Fibroblast of skin of back (primary cell): Measurements from ENCODE around the gene HTATIP2.
"Not testable (repeated sequence)": the region's sequence is repeated elsewhere in the genome, so short reads cannot be mapped to it uniquely, and the experiment has no call there.

ENCODE experiments used
- DNase-seq: peaks from one replicate; pipeline ENCODE4 v3.0.0-alpha.2; 2013

HTATIP2 gene

DNA sequence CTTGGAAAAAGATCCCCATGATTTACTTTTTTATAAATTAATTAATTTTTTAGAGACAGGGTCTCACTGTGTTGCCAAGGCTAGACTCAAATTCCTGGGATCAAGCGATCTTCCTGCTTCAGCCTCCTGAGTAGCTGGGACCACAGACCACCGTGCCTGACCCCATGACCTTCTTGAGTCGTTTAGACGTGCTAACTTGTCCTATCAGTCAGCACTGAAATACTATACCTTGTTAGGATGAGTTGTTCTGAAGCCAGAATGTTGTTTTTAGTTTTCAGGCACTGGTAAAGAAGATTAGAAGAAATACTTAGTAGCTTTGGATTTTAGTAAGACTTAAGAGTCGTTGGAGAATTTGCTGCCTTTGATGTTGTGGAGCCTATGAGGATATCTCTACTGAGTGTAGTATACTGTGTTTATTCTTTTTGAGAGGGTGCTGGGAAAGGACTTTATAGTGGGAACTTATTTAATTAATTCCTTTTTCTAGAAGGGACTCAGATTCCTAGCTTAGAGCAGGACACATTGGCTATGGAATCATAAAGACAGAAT lies 8.6 kb downstream of the HTATIP2 start:
- DNase-seq = no peak

DNA sequence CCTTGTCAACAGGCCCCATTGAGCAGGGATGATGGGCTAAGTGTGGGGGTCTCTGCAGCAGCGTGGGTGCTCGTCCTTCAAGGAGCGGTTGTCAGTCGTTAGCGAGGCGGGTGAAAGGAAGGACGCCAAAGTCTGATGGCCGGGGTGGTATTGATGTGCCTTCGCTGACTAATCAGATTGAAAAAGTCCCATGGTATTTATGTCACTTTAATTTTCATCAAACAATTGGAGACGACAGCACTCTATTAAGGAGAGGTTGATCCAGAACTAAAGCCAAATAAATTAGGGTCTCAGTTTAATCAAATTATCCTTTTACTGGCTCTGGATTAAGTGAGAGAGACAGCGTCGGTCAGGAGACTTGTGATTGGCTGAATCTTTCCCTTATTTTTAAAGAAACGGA lies 9.6 kb downstream of the HTATIP2 start:
- no peak for DNase-seq

GRCh38 chr11:20373568-20374209 lies 10.2 kb downstream of the HTATIP2 start:
- no peak for DNase-seq

GRCh38 chr11:20374741-20375300 lies 11.3 kb downstream of the HTATIP2 start:
- peak; percentile 43 for DNase-seq

- DNase-seq = no peak
Observed at GRCh38 chr11:20376162-20376730, 12.7 kb downstream of the HTATIP2 start.

DNA sequence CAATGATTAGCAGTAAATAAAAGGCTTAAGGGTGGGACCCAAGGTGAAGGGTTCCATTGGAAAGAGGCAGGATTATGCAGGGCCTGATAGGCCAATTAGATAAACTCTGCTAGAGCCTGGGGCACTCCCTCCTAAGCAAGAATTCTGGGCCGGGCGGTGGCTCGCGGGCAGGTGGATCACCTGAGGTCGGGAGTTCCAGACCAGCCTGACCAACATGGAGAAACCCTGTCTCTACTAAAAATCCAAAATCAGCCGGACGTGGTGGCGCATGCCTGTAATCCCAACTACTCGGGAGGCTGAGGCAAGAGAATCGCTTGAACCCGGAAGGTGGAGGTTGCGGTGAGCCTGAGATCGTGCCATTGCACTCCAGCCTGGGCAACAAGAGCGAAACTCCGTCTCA lies 22.5 kb downstream of the HTATIP2 start:
- DNase-seq = not testable (repeated sequence)

GRCh38 chr11:20387261-20388095 lies 24.0 kb downstream of the HTATIP2 start, which contains the start of gene PRMT3:
PRMT3 (plus strand) TSS chr11:20387716; CDS start chr11:20387747, 31 bp downstream.
- peak; percentile 93 for DNase-seq

DNA sequence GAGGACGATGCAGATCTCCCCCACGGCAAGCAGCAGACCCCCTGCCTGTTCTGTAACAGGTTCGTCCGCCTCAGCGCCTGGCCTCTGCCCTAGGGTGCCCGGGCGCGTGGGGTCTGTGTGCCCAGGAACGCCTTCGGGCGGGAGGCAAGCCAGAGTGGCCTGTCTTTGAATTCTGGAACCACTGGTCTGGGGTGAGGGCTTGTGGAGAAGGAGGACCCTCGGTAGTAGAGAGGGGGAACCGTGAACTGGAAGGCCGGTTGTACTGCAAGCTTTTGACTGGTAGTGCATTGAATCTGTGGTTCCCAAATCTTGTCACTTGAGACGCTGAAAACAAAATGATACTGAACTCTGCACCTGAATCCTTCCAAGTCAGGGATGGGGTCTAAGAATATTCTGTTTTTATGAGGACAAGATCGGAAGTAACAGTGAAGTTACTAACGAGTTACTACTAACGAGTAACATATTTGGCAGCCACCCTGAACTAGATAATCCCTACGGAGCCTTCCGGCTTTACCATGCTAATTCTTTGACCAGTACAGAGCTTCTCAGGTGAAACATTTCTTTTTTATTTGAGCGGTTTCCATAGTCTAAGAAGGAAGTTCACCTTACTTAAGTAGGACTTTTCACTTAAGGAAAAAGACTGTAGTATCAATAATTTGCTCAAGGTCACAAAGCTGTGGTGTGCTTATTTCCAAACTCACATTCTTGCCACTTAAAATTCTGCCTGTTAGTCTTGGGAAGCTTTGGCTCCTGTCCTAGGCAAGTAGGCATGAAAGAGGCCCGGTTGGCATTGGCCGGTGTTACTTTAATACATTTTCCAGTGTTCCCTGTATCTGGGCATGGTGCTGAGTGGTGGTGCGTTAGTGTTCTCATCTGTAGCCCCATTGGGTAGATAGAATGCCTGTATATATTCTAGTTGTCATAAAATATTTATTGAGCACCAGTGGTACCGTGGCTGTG lies 24.9 kb downstream of the HTATIP2 start:
- DNase-seq = no peak

DNA sequence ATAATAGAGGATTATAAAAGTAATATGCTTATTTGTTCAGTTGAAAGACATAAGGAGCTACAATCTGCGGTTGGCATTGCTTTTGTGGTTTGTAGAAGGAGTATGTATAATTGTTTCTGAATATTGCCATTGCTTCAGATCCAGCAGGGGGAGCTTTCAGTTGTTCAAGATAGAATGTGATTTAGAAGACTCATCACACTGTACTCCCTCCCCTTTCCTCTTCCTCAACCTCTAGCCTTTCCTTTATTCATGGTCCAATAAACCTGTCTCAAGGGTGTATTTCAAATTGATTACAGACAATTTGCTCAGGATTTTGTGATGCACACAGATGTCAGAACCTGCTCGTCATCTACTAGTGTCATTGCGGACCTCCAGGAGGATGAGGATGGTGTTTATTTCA lies 33.8 kb downstream of the HTATIP2 start:
- peak; percentile 52 for DNase-seq

DNA sequence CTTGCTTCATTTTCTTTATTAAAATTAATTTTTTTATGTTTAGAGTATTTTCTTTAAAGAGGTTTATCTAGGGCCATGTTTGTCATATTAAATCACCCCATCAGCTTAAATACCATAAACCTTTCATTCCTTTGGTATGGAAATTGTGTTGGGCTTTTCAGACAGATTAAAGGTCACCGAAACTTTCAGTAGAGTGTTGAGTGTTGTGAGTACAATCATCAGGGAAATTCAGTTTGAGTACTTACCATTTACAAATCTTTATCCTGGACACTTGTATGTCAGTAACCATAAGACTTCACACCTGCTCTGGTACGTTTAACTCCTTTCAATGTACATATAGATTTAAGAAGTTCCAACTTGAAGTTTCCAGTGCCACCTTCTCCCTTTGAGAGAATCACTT lies 36.0 kb downstream of the HTATIP2 start:
- DNase-seq = no peak

- no peak for DNase-seq
Observed at GRCh38 chr11:20403059-20403458, 39.5 kb downstream of the HTATIP2 start.

DNA sequence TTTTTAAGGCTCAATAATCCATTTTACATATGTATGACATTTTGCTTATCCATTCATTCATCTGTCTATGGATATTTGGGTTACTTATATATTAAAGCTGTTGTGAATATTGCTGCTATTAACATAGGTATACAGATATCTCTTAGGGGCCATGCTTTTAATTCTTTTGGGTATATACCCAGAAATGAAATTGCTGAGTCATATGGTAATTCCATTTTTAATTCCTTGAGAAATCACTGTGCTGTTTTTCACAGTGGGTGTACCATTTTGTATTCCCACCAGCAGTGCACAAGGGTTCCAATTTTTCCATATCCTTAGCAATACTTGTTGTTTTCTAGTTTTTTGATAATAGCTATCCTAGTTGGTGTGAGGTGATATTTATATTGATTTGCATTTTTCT lies 43.0 kb downstream of the HTATIP2 start:
- DNase-seq = no peak

DNA sequence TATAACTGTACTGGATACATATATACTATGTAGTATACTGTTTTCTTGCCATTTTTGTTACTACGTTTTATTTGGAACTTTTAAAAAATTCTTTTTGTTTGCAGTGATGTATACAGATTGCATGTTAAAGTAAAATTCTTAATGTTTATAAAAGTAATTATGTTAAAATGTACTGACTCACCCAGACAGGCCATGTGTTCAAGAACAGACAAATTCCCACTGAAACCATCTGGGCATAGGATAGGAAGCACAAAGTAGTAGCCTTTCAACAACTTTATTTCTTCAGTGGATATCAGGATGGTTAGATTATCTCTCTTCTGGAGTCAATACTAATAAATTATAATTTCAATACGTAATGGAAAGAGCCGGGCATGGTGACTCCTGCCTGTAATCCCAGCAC lies 43.8 kb downstream of the HTATIP2 start:
- no peak for DNase-seq

DNA sequence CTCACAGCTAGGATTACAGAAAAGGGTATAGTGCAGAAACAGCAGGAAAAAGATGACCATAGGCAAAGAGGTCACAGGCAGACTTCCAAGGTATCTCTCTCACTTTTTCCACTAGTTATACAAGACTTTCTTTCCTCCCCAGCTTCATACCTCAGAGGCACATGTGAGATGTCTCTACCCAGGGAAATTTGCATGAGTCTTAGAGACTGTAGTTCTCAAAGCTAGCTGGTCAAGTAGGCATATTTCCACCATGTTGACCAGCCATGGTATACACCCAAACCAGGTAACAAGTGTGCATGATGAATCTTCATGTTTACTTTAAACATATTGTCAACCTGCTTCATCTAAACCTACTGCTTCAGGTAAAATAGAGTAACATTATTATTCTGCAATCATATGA lies 51.9 kb downstream of the HTATIP2 start:
- DNase-seq = no peak

GRCh38 chr11:20417771-20418170 lies 54.3 kb downstream of the HTATIP2 start:
- DNase-seq = no peak

GRCh38 chr11:20421946-20422345 lies 58.4 kb downstream of the HTATIP2 start:
- DNase-seq = no peak

DNA sequence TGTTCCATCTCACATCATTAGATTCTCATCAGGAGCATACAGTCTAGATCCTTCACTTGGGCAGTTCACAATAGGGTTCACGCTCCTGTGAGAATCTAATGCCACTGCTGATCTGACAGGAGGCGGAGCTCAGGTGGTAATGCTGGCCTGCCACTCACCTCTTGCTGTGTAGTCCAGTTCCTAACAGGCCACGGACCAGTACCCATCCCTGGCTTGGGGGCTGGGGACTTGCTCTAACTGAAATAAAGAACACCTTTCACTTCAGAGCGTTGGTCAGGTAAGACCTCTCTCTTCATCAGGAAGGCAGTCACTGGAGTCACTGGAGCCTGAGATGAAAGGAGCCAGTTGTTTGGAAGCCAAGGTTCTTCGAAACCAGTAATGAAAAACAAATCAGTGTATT lies 65.7 kb downstream of the HTATIP2 start:
- DNase-seq = no peak
